SK-N-SH treated with all-trans-retinoic acid at 6 μM for 48 hours (cell line): ENCODE results near the gene CEP95.
A peak's percentile ranks its signal among the peaks of the same experiment; 100 is the strongest.
"Not testable (repeated sequence)": the region's sequence is repeated elsewhere in the genome, so short reads cannot be mapped to it uniquely, and the experiment has no call there.

Source experiments
- ATAC-seq: fragments of 200-7000 bp; cut with Tn5 transposase; 3 replicates; pipeline ENCODE4 v1.9.1; 2020; ENCODE audit warnings: mild to moderate bottlenecking, moderate library complexity
- ARNTL ChIP-seq: fragments of 450-650 bp; formaldehyde crosslinking; IDR thresholded peaks from 2 replicates; pipeline ENCODE4 v1.5.0; 2020; ENCODE audit warnings: low read depth, mild to moderate bottlenecking, moderate library complexity, borderline replicate concordance
- BACH2 ChIP-seq: fragments of 250-450 bp; sonication (Bioruptor Pico); IDR thresholded peaks from 2 replicates; pipeline ENCODE4 v1.9.0; 2021; ENCODE audit warnings: mild to moderate bottlenecking, borderline replicate concordance
- CSRNP3 ChIP-seq: fragments of 250-450 bp; sonication (Bioruptor Pico); IDR thresholded peaks from 2 replicates; pipeline ENCODE4 v1.5.1; 2021; ENCODE audit warnings: mild to moderate bottlenecking, moderate library complexity
- ESRRG ChIP-seq: fragments of 250-450 bp; sonication (Bioruptor Pico); IDR thresholded peaks from 2 replicates; pipeline ENCODE4 v1.6.1; 2021; ENCODE audit warnings: mild to moderate bottlenecking
- GLIS3 ChIP-seq: fragments of 250-450 bp; sonication (Bioruptor Pico); IDR thresholded peaks from 2 replicates; pipeline ENCODE4 v1.5.0; 2020; ENCODE audit warnings: mild to moderate bottlenecking, moderate library complexity
- ISL1 ChIP-seq: fragments of 250-450 bp; sonication (Bioruptor Pico); IDR thresholded peaks from 2 replicates; pipeline ENCODE4 v2.1.2; 2022; ENCODE audit warnings: mild to moderate bottlenecking, moderate library complexity
- OSR1 ChIP-seq: fragments of 250-450 bp; sonication (Bioruptor Pico); IDR thresholded peaks from 2 replicates; pipeline ENCODE4 v1.8.0; 2022; ENCODE audit warnings: moderate library complexity, mild to moderate bottlenecking, inconsistent platforms
- RARB ChIP-seq: fragments of 250-450 bp; sonication (Bioruptor Pico); IDR thresholded peaks from 2 replicates; pipeline ENCODE4 v1.8.0; 2021; ENCODE audit warnings: mild to moderate bottlenecking, moderate library complexity
- SNAI2 ChIP-seq: fragments of 250-450 bp; sonication (Bioruptor Pico); IDR thresholded peaks from 2 replicates; pipeline ENCODE4 v1.5.0; 2020; ENCODE audit warnings: mild to moderate bottlenecking, moderate library complexity
- TCF4 ChIP-seq: fragments of 250-450 bp; sonication (Bioruptor Pico); IDR thresholded peaks from 2 replicates; pipeline ENCODE4 v1.8.0; 2021; ENCODE audit warnings: mild to moderate bottlenecking, moderate library complexity, borderline replicate concordance
- TOX ChIP-seq: fragments of 250-450 bp; sonication (Bioruptor Pico); IDR thresholded peaks from 2 replicates; pipeline ENCODE4 v1.8.0; 2021; ENCODE audit warnings: mild to moderate bottlenecking, moderate library complexity, borderline replicate concordance
- TSHZ2 ChIP-seq: fragments of 250-450 bp; sonication (Bioruptor Pico); IDR thresholded peaks from 2 replicates; pipeline ENCODE4 v1.5.0; 2020; ENCODE audit warnings: mild to moderate bottlenecking, moderate library complexity
- ZC3H10 ChIP-seq: fragments of 250-450 bp; sonication (Bioruptor Pico); IDR thresholded peaks from 2 replicates; pipeline ENCODE4 v1.5.1; 2021; ENCODE audit warnings: mild to moderate bottlenecking, moderate library complexity
- ZFP3 ChIP-seq: fragments of 250-450 bp; sonication (Bioruptor Pico); IDR thresholded peaks from 2 replicates; pipeline ENCODE4 v1.5.0; 2020; ENCODE audit warnings: mild to moderate bottlenecking, moderate library complexity
- ZFP30 ChIP-seq: fragments of 450-650 bp; formaldehyde crosslinking; IDR thresholded peaks from 2 replicates; pipeline ENCODE4 v1.5.0; 2022; ENCODE audit warnings: mild to moderate bottlenecking, moderate library complexity
- ZNF565 ChIP-seq: fragments of 450-650 bp; formaldehyde crosslinking; conservative IDR thresholded peaks from 2 replicates; pipeline ENCODE4 v1.5.0; 2020; ENCODE audit warnings: low read depth, mild to moderate bottlenecking, moderate library complexity
- ZNF70 ChIP-seq: fragments of 450-650 bp; formaldehyde crosslinking; IDR thresholded peaks from 2 replicates; pipeline ENCODE4 v1.5.0; 2020; ENCODE audit warnings: mild to moderate bottlenecking, moderate library complexity
- ZNF8 ChIP-seq: fragments of 450-650 bp; formaldehyde crosslinking; IDR thresholded peaks from 2 replicates; pipeline ENCODE4 v1.5.0; 2020; ENCODE audit warnings: mild to moderate bottlenecking, moderate library complexity
- TF ChIP-seq, protein P1 (sequence below): fragments of 250-450 bp; sonication (Bioruptor Pico); IDR thresholded peaks from 2 replicates; pipeline ENCODE4 v1.8.0; 2020; ENCODE audit warnings: mild to moderate bottlenecking, moderate library complexity, borderline replicate concordance
- TF ChIP-seq, protein P2 (sequence below): fragments of 250-450 bp; sonication (Bioruptor Pico); IDR thresholded peaks from 2 replicates; pipeline ENCODE4 v1.5.1; 2020; ENCODE audit warnings: low read depth, mild to moderate bottlenecking, moderate library complexity

The CEP95 gene

GRCh38 chr17:64458756-64459155 lies 48.0 kb upstream of the CEP95 start:
- TF ChIP-seq SNAI2 (CRISPR knock-in tag) (no peak), GLIS3 (no peak), RARB (CRISPR knock-in tag) (no peak), ARNTL (no peak), ISL1 (CRISPR knock-in tag) (no peak), ZFP3 (no peak), TSHZ2 (CRISPR knock-in tag) (no peak), BACH2 (CRISPR knock-in tag) (no peak), ZNF70 (no peak), TCF4 (CRISPR knock-in tag) (no peak), ESRRG (CRISPR knock-in tag) (no peak), ZFP30 (CRISPR knock-in tag) (no peak), OSR1 (no peak), ZNF565 (no peak), CSRNP3 (CRISPR knock-in tag) (no peak), ZC3H10 (no peak), TOX (CRISPR knock-in tag) (no peak), ZNF8 (no peak)
- TF ChIP-seq, protein P1, sequence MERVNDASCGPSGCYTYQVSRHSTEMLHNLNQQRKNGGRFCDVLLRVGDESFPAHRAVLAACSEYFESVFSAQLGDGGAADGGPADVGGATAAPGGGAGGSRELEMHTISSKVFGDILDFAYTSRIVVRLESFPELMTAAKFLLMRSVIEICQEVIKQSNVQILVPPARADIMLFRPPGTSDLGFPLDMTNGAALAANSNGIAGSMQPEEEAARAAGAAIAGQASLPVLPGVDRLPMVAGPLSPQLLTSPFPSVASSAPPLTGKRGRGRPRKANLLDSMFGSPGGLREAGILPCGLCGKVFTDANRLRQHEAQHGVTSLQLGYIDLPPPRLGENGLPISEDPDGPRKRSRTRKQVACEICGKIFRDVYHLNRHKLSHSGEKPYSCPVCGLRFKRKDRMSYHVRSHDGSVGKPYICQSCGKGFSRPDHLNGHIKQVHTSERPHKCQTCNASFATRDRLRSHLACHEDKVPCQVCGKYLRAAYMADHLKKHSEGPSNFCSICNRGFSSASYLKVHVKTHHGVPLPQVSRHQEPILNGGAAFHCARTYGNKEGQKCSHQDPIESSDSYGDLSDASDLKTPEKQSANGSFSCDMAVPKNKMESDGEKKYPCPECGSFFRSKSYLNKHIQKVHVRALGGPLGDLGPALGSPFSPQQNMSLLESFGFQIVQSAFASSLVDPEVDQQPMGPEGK (CRISPR knock-in tag), result no peak
- TF ChIP-seq, protein P2, sequence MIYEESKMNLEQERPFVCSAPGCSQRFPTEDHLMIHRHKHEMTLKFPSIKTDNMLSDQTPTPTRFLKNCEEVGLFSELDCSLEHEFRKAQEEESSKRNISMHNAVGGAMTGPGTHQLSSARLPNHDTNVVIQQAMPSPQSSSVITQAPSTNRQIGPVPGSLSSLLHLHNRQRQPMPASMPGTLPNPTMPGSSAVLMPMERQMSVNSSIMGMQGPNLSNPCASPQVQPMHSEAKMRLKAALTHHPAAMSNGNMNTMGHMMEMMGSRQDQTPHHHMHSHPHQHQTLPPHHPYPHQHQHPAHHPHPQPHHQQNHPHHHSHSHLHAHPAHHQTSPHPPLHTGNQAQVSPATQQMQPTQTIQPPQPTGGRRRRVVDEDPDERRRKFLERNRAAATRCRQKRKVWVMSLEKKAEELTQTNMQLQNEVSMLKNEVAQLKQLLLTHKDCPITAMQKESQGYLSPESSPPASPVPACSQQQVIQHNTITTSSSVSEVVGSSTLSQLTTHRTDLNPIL (CRISPR knock-in tag), result no peak

GRCh38 chr17:64459284-64459747 lies 47.5 kb upstream of the CEP95 start:
- peak; percentile 56 for ATAC-seq
- no peak for TF ChIP-seq OSR1
- no peak for TF ChIP-seq ISL1 (CRISPR knock-in tag)
- no peak for TF ChIP-seq ARNTL
- TF ChIP-seq, protein P1 (CRISPR knock-in tag), result no peak
- TF ChIP-seq RARB (CRISPR knock-in tag), result no peak
- TF ChIP-seq ZFP3, result no peak
- no peak for TF ChIP-seq TSHZ2 (CRISPR knock-in tag)

More at GRCh38 chr17:64458756-64459155, 48.0 kb upstream of the CEP95 start:
- no peak; the same call in 1 of the 3 replicates for ATAC-seq

GRCh38 chr17:64459818-64460217 lies 47.0 kb upstream of the CEP95 start:
- not testable (repeated sequence) for ATAC-seq
